HG02588 (cell line): ENCODE results near the gene CCDC138.

Experiments used
- ATAC-seq: cut with Tn5 transposase; IDR thresholded peaks from one replicate; pipeline ENCODE4 v1.9.1; 2021; ENCODE audit warnings: mild to moderate bottlenecking, moderate library complexity; ENCODE audit not compliant: unreplicated experiment

Gene CCDC138

GRCh38 chr2:108824316-108825070, 37.9 kb downstream of the CCDC138 start:
- no peak for ATAC-seq

- ATAC-seq, result no peak
Measured at GRCh38 chr2:108825254-108825653, 38.7 kb downstream of the CCDC138 start.

DNA sequence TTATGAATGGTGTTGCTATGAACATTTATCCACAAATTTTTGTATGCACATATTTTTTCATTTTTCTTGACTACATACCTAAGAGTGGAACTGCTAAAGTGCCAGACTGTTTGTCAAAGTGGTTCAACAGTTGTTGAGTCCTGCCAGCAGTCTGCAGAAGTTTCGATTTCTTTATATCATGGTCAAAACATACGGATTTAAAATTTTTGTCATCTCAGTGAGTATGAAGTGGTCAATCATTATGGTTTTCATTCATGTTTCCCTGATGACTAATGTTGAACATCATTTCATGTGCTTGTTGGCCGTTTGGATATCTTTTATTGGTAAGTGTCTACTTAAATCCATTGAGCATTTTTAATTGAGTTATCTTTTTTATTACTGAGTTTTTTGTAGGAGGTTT, 39.2 kb downstream of the CCDC138 start:
- ATAC-seq, result no peak

DNA sequence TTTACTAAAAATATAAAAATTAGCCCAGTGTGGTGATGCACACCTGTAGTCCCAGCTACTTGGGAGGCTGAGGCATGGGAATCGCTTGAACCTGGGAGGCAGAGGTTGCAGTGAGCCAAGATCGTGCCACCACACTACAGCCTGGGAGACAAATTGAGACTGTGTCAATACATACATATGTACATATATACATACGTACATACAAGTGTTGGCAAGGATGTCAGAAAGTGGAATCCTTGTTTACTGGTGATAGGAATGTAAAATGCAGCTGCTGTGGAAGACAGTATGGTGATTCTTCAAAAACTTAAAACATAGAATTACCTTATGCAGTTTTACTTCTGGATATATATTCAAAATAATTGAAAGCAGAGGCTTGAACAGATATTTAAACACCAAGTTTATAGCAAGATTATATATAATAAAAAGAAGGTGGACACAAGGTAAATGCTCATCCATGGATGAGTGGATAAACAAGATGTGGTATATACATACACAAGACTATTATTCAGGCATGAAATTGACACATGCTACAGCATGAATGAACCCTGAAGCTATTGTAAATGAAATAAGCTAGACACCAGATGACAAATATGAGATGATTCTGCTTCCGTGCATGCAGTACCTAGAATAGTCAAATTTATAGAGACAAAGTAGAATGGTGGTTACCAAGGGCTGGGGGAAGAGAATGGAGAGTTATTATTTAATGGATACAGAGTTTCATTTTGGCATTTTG, 43.2 kb downstream of the CCDC138 start:
- no peak for ATAC-seq

DNA sequence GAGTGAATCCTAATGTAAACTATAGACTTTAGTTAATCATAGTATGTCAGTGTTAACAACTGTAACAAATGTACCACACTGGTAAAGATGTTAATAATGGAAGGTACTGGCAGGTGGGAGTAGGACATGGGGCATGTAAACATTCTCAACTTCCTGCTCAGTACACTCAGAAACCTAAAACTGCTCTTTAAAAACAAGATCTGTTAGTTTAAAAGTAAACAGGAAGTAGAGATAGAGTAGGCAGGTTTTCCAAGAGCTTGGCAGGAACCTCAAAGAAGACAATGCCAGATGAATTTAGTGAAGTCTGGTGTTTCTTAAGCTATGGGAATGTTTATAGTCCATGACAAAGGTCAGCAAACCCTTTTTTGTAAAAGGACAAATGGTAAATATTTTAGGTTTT, 46.6 kb downstream of the CCDC138 start:
- no peak for ATAC-seq

- no peak for ATAC-seq
Measured at GRCh38 chr2:108834620-108835019, 48.0 kb downstream of the CCDC138 start.

DNA sequence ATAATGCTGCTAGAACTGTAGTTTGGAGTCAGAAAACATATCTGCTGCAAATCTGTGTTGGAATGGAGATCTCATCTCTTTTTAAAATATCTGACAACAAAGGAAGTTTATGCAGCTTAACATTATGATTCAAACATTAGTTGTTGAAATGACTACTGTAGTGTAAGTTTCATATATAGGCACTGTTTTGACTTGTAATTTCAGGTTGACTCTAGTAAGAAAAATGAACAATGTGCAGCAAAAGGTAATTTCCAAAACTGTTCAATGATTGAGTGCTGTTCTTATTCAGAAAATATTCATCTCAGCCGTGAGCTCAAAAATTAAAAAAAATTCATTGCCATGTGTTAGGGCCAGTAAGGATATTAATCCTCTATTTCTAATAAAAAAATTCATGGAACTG, 48.5 kb downstream of the CCDC138 start:
- ATAC-seq, result no peak

DNA sequence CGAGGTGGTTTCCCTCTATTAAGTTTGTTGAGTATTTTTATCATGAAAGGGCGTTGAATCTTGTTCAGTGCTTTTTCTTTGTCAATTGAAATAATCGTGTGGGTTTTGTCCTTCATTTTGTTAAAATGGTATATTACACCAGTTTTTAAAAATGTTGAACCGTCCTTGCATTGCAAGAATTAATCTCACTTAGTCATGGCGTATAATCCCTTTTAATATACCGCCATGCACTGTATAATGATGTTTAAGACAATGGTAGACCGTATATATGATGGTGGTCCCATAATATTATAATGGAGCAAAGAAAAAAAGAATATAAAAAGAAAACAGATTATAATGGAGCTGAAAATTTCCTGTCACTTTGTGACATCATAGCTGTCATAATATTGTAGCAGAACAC, 50.6 kb downstream of the CCDC138 start:
- ATAC-seq, result no peak

- ATAC-seq, result no peak
Measured at GRCh38 chr2:108841506-108841905, 54.9 kb downstream of the CCDC138 start.

GRCh38 chr2:108845923-108846322, 59.4 kb downstream of the CCDC138 start:
- ATAC-seq, result no peak

DNA sequence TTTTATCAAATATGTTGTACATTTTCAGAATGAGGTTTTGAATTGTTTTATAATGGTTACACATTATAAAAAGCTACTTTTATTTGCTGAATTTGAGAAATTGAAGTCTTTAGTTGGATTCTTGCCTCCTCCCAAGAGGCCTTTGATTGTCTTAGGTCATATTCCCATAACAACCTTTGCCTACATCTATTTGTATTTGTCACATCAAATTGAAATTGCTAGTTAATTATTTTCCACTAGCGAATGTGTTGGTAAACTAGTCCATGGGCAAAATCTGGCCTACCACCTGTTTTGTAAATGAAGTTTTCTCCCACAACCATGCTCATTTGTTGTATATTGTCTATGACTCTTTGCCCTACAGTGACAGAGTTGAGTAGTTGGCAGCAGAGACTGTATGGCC, 60.4 kb downstream of the CCDC138 start:
- ATAC-seq, result no peak

- no peak for ATAC-seq
Measured at GRCh38 chr2:108852375-108852774, 65.8 kb downstream of the CCDC138 start.

DNA sequence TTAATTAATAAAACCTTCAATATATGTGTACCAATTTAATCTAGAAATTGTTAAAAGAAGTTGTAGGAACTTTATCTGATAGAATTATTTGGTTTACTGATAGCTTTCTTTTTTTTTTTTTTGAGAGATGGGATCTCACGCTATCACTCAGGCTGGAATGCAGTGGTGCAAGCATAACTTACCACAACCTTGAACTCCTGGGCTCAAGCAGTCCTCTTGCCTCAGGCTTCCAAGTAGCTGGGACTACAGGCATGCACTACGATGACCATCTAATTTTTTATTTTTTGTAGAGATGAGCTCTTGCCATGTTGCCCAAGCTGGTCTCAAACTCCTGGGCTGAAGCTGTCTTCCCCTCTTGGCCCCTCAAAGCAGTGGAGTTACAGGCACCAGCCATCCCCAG, 66.8 kb downstream of the CCDC138 start:
- no peak for ATAC-seq

DNA sequence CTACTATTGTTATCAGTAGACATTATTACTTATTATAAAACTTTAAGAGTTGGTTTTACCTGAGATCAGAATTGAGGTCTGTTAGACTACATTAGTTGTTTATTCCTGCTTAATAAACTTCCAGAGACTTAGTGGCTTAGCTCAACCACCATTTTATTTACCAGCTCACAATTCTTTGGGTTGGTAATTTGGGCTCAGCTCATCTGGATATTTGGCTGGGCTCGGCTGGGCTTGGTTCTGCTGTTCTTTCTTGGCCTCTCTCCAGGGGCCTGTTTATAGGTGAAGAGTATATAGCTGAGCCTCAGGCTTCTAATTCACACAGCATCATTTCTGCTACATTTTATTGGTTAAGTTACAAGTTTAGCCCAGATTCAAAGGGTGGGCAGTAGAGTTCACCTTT, 67.9 kb downstream of the CCDC138 start:
- ATAC-seq, result no peak

DNA sequence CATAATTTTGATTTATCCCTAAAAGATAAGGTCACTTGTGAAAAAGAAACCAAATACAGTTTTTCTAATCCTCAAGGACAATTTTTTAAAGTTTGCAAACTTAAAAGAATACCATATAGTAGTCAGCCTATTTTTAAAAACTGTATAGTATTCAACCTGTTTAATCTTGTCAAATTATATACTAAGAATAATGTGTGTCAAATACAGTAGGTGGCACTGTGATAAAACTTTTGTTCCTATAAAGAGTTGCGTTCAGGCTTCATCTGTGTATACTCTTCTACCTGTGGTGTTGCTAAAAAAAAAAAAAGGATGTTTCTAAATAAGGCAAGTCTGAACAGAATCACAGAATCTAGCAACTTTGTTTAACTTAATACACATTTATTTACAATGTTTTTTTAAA, 68.6 kb downstream of the CCDC138 start:
- ATAC-seq, result no peak

DNA sequence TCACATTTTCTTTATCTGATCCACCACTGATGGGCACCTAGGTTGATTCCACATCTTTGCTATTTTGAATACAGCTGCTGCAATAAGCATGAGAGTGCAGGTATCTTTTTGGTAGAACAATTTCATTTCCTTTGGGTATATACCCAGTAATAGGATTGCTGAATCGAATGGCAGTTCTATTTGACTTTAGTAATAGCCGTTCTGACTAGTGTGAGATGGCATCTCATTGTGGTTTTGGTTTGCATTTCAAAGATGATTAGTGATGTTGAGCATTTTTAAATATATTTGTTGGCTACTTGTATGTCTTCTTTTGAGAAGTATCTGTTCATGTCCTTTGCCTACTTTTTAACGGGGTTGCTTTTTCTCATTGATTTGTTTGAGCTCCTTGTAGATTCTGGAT, 72.3 kb downstream of the CCDC138 start:
- ATAC-seq, result no peak

- ATAC-seq, result no peak
Measured at GRCh38 chr2:108866041-108866440, 79.5 kb downstream of the CCDC138 start.

DNA sequence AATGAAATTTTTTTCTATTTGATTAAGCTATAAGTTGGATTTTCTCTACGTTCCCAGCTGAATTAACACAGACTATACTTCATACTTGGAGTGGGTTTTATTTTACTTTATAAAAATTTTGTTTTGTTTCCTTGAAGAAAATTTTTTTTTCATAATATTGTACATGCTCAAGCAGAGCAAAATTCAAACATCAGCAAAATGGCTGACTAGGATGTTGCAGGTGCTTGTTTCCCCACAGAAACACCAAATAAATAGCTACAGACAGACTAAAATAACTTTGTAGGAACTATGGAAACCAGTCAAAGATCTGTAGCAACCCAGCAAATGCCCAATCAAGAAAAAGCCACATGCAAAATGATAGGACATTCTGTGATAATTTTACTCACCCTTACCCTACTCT, 82.3 kb downstream of the CCDC138 start:
- no peak for ATAC-seq

DNA sequence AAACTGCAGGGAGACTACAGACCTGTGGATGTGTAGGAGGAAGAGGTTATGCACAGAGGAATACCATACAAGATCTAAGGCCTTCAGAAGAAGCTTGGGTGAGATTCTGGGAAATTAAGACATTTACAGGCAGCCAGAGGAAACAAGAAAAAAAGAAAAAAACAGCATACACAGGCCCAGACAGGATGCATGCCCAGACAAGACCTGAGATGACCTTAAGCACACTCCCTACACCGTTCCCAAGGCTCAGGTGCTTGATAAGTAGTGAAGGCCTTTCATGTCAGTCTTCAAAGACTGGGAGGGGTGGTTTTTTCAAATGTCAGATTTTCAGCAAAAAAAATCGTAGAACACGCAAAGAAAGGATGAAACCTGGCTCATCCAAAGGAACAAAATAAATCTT, 83.0 kb downstream of the CCDC138 start:
- no peak for ATAC-seq

- ATAC-seq, result no peak
Measured at GRCh38 chr2:108870069-108870644, 83.6 kb downstream of the CCDC138 start.

DNA sequence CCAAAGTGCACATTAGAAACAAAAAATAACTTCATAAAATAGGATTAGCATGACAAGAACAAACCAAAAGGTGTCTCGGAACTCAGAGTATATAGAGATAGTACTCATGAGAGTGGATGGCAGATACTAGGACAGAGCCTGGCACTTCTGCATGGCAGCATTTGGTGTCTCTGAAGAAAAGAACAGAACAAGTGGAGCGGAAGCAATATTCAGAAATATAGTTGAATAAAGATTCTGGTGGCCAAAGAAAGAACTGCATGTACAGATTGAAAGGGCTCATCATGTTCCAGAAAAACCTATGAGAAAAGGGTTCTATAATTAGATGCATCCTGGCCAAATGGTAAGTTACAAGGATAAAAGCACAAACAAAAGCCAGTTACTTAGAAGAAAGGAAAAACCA, 90.9 kb downstream of the CCDC138 start:
- ATAC-seq, result no peak

DNA sequence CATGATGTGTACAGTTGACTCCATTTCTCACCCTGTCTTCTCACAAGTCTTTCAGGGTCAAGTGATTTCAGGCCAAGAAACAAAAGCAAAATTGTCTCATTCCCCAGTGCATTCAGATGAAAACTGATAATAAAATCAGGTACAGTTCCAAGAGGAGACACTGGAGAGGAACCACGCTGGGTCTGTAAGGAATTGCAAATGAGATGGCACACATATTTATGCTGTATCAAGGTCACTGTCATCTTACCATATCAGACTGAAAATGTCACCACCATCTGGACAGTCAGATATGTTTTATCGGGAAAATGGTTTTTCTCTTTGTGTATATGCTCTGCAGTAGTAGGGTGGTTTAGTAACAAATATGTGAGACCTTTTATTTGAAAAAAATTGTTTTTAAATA, 91.7 kb downstream of the CCDC138 start:
- no peak for ATAC-seq
